ENCODE measurements around the gene RYR1.

DNA sequence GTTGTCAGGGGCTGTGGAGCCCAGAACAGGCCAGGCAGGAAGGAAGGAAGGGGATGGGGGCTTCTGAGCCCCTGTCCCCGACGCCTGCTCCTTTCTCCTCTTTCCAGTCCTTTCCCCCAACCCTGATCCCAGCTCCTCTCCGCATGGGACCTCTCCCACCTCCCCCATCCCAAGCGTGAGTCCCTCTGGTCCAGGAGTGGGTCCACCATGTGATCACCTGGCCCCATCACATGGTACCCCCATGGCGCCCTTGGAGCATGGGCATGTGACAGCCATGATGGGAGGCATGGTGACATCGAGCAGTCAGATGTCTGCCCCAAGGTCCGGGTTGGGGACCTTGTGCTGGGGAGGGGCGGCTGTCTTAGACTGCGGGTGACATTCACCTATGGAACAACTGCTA lies 9.2 kb downstream of the RYR1 start:
- TF ChIP-seq, protein P1, sequence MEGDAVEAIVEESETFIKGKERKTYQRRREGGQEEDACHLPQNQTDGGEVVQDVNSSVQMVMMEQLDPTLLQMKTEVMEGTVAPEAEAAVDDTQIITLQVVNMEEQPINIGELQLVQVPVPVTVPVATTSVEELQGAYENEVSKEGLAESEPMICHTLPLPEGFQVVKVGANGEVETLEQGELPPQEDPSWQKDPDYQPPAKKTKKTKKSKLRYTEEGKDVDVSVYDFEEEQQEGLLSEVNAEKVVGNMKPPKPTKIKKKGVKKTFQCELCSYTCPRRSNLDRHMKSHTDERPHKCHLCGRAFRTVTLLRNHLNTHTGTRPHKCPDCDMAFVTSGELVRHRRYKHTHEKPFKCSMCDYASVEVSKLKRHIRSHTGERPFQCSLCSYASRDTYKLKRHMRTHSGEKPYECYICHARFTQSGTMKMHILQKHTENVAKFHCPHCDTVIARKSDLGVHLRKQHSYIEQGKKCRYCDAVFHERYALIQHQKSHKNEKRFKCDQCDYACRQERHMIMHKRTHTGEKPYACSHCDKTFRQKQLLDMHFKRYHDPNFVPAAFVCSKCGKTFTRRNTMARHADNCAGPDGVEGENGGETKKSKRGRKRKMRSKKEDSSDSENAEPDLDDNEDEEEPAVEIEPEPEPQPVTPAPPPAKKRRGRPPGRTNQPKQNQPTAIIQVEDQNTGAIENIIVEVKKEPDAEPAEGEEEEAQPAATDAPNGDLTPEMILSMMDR (conservative IDR thresholded peaks at IDR 0.05) = no peak
- TF ChIP-seq ZFX (IDR thresholded peaks at IDR 0.05) = no peak

All from C4-2B (cell line).